Measurements from ENCODE around the gene TRNP1. TPM values are rescaled to one million over a fixed set of nuclear protein-coding genes. Genes with fewer than 3 reads are reported as not detected.
A peak's percentile ranks its signal among the peaks of the same experiment; 100 is the strongest.

Gene TRNP1
- total RNA-seq, 1 donor from 2014 or later: 76.5 TPM

DNA sequence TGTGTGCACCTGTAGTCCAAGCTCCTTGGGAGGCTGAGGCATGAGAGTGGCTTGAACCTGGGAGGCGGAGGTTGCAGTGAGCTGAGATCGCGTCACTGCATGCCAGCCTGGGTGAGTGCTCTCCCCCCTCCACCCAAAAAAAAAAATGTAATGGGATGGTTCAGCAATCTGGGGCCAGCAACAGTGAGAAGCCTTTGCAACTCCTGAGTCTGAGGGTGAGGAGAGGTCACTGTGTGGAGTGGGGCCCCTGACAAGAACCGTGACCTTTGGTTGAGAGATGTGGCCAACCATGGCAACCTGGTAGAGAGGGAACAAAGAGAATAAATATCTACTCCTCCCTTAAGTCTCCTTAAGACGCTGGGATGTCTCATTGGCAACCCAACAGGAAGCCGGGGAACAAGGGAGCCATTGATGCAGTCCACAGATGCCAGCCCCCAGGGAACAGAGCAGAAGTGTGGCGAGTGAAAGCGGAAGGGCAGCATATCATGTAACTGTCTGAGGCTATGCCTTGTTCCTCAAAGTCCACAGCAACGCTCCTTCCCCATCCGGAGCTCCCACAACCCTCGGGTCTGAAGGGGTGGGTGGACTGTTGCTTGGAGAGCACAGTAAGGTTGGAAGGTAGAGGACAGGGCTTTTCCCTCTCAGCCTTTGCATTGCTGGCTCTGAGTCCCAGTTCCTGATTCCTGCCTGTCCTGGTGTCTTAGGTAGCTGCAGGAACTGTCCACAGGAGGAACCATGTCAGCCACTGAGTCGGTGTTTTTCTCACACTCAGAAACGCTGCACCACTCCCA lies 8.3 kb downstream of the TRNP1 start:
- H3K4me3 Mint-ChIP-seq (ENCODE audit: unreplicated experiment): peak overlapping the region; percentile 1
- peak overlapping the region; percentile 98 for H3K27ac Mint-ChIP-seq (ENCODE audit: unreplicated experiment)
- H3K9me3 Mint-ChIP-seq (ENCODE audit: low read depth): no peaks in the 10 kb centered on the region
- TF ChIP-seq CTCF (IDR thresholded peaks at IDR 0.05): peak; percentile 19
- peaks cover 85% of the 10 kb centered on the region for H3K4me1 Mint-ChIP-seq (ENCODE audit: low read depth)
- no peak for DNase-seq (ENCODE audit: low spot score)
- peaks cover 8% of the 10 kb centered on the region for H3K36me3 Mint-ChIP-seq (ENCODE audit: low read depth)
- no peaks in the 10 kb centered on the region for H3K27me3 Mint-ChIP-seq (ENCODE audit: low read depth)

GRCh38 chr1:27003745-27004470 lies 10.4 kb downstream of the TRNP1 start:
- Mint-ChIP-seq H3K9me3 (ENCODE audit: low read depth) (no peaks in the 10 kb centered on the region), H3K4me1 (ENCODE audit: low read depth) (peaks cover 78% of the 10 kb centered on the region), H3K27ac (ENCODE audit: unreplicated experiment) (peak overlapping the region; percentile 76), H3K36me3 (ENCODE audit: low read depth) (peaks cover 10% of the 10 kb centered on the region), H3K27me3 (ENCODE audit: low read depth) (no peaks in the 10 kb centered on the region), H3K4me3 (ENCODE audit: unreplicated experiment) (no peak overlapping the region)
- no peak for DNase-seq (ENCODE audit: low spot score)
- TF ChIP-seq CTCF (IDR thresholded peaks at IDR 0.05): no peak

DNA sequence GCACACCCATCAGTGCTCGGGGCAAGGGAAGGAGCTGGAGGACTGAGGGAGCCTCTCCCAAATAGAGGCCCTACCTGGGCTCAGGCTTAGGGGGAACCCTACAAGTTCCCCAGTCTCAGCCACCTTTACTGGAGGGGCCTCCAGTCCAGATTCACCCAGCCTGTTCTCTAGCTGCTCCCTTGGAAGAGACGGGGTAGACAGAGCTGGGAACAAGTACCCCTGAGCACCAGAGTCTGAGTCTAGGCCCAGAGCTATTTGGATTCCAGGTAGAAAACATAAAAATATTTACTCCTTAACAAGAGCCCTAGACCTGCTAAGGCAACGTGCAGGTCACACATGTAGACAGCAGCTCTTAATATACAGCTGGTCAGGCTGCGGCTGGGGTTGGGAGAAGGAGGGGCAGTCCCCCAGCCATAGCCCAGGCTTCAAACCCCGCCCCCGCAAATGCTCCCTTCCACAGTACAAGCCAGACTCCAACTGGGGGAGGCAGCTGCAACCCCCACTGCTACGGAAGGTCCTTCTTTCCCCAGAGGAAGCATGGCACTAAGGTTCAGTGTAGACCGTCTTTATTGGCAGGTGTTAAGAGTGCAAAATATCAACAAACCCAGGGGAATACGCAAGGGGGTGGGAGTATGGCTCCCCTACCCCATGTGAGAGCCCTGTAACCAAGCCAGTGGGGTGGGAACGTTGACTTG lies 11.1 kb downstream of the TRNP1 start:
- Mint-ChIP-seq H3K9me3 (ENCODE audit: low read depth) (no peaks in the 10 kb centered on the region), H3K4me1 (ENCODE audit: low read depth) (peaks cover 78% of the 10 kb centered on the region), H3K4me3 (ENCODE audit: unreplicated experiment) (no peak overlapping the region), H3K36me3 (ENCODE audit: low read depth) (peaks cover 10% of the 10 kb centered on the region), H3K27ac (ENCODE audit: unreplicated experiment) (peak overlapping the region; percentile 86), H3K27me3 (ENCODE audit: low read depth) (no peaks in the 10 kb centered on the region)
- no peak for DNase-seq (ENCODE audit: low spot score)
- no peak for TF ChIP-seq CTCF (IDR thresholded peaks at IDR 0.05)

DNA sequence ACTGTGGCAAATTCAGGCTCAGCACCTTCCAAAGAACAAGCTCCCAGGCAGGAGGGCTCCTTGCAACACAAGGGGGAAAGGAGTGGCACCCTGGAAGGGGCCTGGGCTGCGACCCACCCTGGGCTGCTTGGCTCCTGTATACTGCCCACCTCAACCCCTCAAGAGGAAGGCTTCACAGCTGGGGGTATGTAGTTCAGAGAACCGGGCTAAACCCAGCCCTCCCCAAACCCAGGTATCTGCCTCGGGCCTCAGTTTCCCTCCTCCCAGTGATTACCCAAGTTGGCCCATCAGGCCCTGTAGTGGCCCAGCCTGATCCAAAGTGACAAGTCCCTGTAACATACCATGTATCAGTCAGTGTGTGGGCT lies 11.7 kb downstream of the TRNP1 start:
- no peak for TF ChIP-seq CTCF (IDR thresholded peaks at IDR 0.05)
- Mint-ChIP-seq H3K4me3 (ENCODE audit: unreplicated experiment) (no peak overlapping the region), H3K27ac (ENCODE audit: unreplicated experiment) (peak overlapping the region; percentile 86), H3K4me1 (ENCODE audit: low read depth) (peaks cover 78% of the 10 kb centered on the region), H3K9me3 (ENCODE audit: low read depth) (no peaks in the 10 kb centered on the region), H3K27me3 (ENCODE audit: low read depth) (no peaks in the 10 kb centered on the region), H3K36me3 (ENCODE audit: low read depth) (peaks cover 10% of the 10 kb centered on the region)
- DNase-seq (ENCODE audit: low spot score): no peak
